ENCODE measurements around the gene RHBDL2. TPM values are rescaled to one million over a fixed set of nuclear protein-coding genes. Genes with fewer than 3 reads are reported as not detected.
"Not testable (repeated sequence)": the region's sequence is repeated elsewhere in the genome, so short reads cannot be mapped to it uniquely, and the experiment has no call there.

RHBDL2 gene
- 0.59 TPM in 1 of 2 replicates, not detected in the other for total RNA-seq (2014; rRNA removed; shearing (Covaris generic); ENCODE audit: low replicate concordance)

- H3K27me3 ChIP-seq, result no peaks in the 10 kb centered on the region
- H3K9me3 ChIP-seq, result no peaks in the 10 kb centered on the region
- DNase-seq, result peak; percentile 87
Observed at GRCh38 chr1:38941527-38942019, at the start of gene RHBDL2. RHBDL2 (minus strand) TSS chr1:38941830; CDS start chr1:38919212, 22,618 bp downstream.

GRCh38 chr1:38990738-38991637, 49.4 kb upstream of the RHBDL2 start, which contains the start of gene AKIRIN1:
AKIRIN1 (plus strand) TSS chr1:38991276; CDS start chr1:38991381, 105 bp downstream.
- no peaks in the 10 kb centered on the region for H3K27me3 ChIP-seq
- peaks cover 35% of the 10 kb centered on the region for H3K36me3 ChIP-seq
- H3K4me3 ChIP-seq, result peak within 1 kb of the TSS; percentile 71
- peak; percentile 99 for DNase-seq
- no peaks in the 10 kb centered on the region for H3K9me3 ChIP-seq

More at GRCh38 chr1:38941527-38942019, at the start of gene RHBDL2:
- Histone ChIP-seq H3K36me3 (no peaks in the 10 kb centered on the region), H3K4me3 (peak within 1 kb of the TSS; percentile 57)

- no peaks in the 10 kb centered on the region for H3K9me3 ChIP-seq
- H3K4me3 ChIP-seq, result peak overlapping the region; percentile 71
- peaks cover 29% of the 10 kb centered on the region for H3K36me3 ChIP-seq
- DNase-seq, result no peak
- no peaks in the 10 kb centered on the region for H3K27me3 ChIP-seq
Observed at GRCh38 chr1:38990386-38990737, 48.7 kb upstream of the RHBDL2 start.

- no peak for DNase-seq
- H3K4me3 ChIP-seq, result peak overlapping the region; percentile 71; the same call in 1 of the 2 replicates
- peaks cover 25% of the 10 kb centered on the region for H3K36me3 ChIP-seq
- H3K27me3 ChIP-seq, result no peaks in the 10 kb centered on the region
- H3K9me3 ChIP-seq, result no peaks in the 10 kb centered on the region
Observed at GRCh38 chr1:38989979-38990378, 48.3 kb upstream of the RHBDL2 start.

GRCh38 chr1:38979380-38979779, 37.8 kb upstream of the RHBDL2 start:
- H3K4me3 ChIP-seq, H3K9me3 ChIP-seq, H3K27me3 ChIP-seq, DNase-seq, H3K36me3 ChIP-seq: not testable (repeated sequence)

GRCh38 chr1:38978245-38978542, 36.6 kb upstream of the RHBDL2 start:
- not testable (repeated sequence) for DNase-seq, H3K9me3 ChIP-seq, H3K4me3 ChIP-seq, H3K36me3 ChIP-seq, H3K27me3 ChIP-seq

- H3K4me3 ChIP-seq, H3K9me3 ChIP-seq, H3K27me3 ChIP-seq, DNase-seq, H3K36me3 ChIP-seq: not testable (repeated sequence)
Observed at GRCh38 chr1:38977399-38978244, 36.0 kb upstream of the RHBDL2 start.

GRCh38 chr1:38973659-38974437, 32.2 kb upstream of the RHBDL2 start:
- Histone ChIP-seq H3K27me3 (no peaks in the 10 kb centered on the region), H3K9me3 (peaks cover 6% of the 10 kb centered on the region), H3K4me3 (no peak overlapping the region), H3K36me3 (no peaks in the 10 kb centered on the region)
- DNase-seq, result peak; percentile 13

GRCh38 chr1:38973145-38973544, 31.5 kb upstream of the RHBDL2 start:
- H3K4me3 ChIP-seq, H3K9me3 ChIP-seq, DNase-seq, H3K36me3 ChIP-seq, H3K27me3 ChIP-seq: not testable (repeated sequence)

- DNase-seq, result no peak
- Histone ChIP-seq H3K9me3 (no peaks in the 10 kb centered on the region), H3K36me3 (no peaks in the 10 kb centered on the region), H3K4me3 (no peak overlapping the region), H3K27me3 (no peaks in the 10 kb centered on the region)
Observed at GRCh38 chr1:38964140-38964548, 22.5 kb upstream of the RHBDL2 start.

GRCh38 chr1:38962560-38962959, 20.9 kb upstream of the RHBDL2 start:
- no peaks in the 10 kb centered on the region for H3K36me3 ChIP-seq
- H3K9me3 ChIP-seq, result no peaks in the 10 kb centered on the region
- H3K4me3 ChIP-seq, result no peak overlapping the region
- DNase-seq, result peak; percentile 60
- H3K27me3 ChIP-seq, result no peaks in the 10 kb centered on the region

GRCh38 chr1:38962113-38962512, 20.5 kb upstream of the RHBDL2 start:
- Histone ChIP-seq H3K4me3 (no peak overlapping the region), H3K27me3 (no peaks in the 10 kb centered on the region), H3K36me3 (no peaks in the 10 kb centered on the region), H3K9me3 (no peaks in the 10 kb centered on the region)
- DNase-seq, result peak; percentile 31

- DNase-seq, result no peak
- no peaks in the 10 kb centered on the region for H3K9me3 ChIP-seq
- H3K36me3 ChIP-seq, result no peaks in the 10 kb centered on the region
- no peak overlapping the region for H3K4me3 ChIP-seq
- H3K27me3 ChIP-seq, result no peaks in the 10 kb centered on the region
Observed at GRCh38 chr1:38958967-38959366, 17.3 kb upstream of the RHBDL2 start.

- Histone ChIP-seq H3K9me3 (no peaks in the 10 kb centered on the region), H3K36me3 (no peaks in the 10 kb centered on the region), H3K4me3 (no peak overlapping the region), H3K27me3 (no peaks in the 10 kb centered on the region)
- peak; percentile 23 for DNase-seq
Observed at GRCh38 chr1:38953433-38953860, 11.8 kb upstream of the RHBDL2 start.

- Histone ChIP-seq H3K27me3 (no peaks in the 10 kb centered on the region), H3K9me3 (peaks cover 4% of the 10 kb centered on the region; the same call in 1 of the 2 replicates)
- no peak for DNase-seq
Observed at GRCh38 chr1:38950553-38950952, 8.9 kb upstream of the RHBDL2 start.

GRCh38 chr1:38944547-38944946, 2.9 kb upstream of the RHBDL2 start:
- Histone ChIP-seq H3K27me3 (no peaks in the 10 kb centered on the region), H3K9me3 (peaks cover 4% of the 10 kb centered on the region; the same call in 1 of the 2 replicates), H3K4me3 (no peak overlapping the region), H3K36me3 (no peaks in the 10 kb centered on the region)
- DNase-seq, result no peak

More at GRCh38 chr1:38950553-38950952, 8.9 kb upstream of the RHBDL2 start:
- H3K4me3 ChIP-seq, result no peak overlapping the region
- H3K36me3 ChIP-seq, result no peaks in the 10 kb centered on the region

Data from MG63 (cell line).